A549 treated with AZD2906 at 1 μM for 4 hours (cell line): ENCODE measurements around the gene ARPP21. TPM values are rescaled to one million over a fixed set of nuclear protein-coding genes. Genes with fewer than 3 reads are reported as not detected.

ENCODE experiments used
- total RNA-seq: library from RNA; stranded (reverse); fragments of 200-300 nt; extraction: Qiagen RNA extraction; gene quantifications from 5 replicates; pipeline ENCODE4 v1.2.3, GENCODE V29; 2022

Gene ARPP21
- 0.06 to 0.27 TPM (median 0.13 TPM) in 5 replicates for total RNA-seq

DNA sequence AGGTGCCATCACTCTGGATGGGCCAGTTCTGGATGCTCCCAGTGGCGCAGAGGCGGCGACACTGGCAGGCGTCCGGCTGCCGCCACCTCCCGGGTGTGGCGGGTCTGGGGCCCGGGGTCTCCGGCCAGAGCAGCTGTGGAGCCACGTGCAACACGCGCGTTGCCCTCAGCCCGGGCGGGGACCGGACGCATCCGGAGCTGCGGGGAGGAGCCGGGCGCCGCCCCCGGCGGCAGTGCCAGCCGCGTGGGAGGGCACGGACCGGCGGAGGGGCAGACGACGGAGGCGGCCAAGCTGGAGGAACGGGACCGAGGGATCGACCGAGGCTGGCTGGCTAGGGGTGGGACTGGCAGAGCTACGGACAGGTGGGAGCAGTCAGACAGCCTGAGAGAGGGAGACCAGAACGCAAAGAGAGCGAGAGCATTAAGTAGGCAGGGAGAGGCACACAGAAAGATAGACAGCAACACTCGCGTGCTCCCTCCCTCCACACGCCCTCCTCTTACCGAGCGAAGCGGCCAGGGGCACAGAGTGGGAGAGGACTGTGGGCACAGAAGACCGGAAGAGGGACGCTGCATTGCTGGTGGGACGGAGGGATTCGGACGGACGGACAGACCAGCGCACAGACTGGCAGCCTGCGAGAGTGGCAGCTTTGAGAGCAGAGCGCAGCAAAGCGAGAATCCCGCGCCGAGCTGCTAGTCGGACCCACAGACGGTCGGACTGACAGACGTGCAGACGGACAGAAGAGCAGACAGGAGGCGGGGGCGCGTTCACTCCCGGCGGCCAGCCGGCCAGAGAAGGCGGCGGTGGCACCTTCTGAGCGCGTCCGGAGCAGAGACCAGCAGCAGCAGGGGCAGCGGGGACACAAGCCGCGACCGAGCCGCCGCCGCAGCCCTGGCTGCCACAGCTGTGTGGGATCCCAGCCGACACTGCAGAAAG, at the start of gene ARPP21:
ARPP21 (plus strand) TSS at position 272 of the 933 bp plus-strand sequence. CDS start 42,227 bp downstream, outside the sequence.

